Body of pancreas (tissue), 4 donors: ENCODE measurements around the gene RAD23B. TPM values are rescaled to one million over a fixed set of nuclear protein-coding genes. Genes with fewer than 3 reads are reported as not detected.

ENCODE experiments used
- ATAC-seq: fragments of 150-250 bp; one replicate; pipeline ENCODE4 v1.9.1; 2016
- DNase-seq, 4 donors: peaks; one replicate each; pipeline ENCODE4 v3.0.0-alpha.2; 2019
- H3K27ac ChIP-seq, 4 donors: fragments of 200-600 bp; sonication (generic); 1 replicate in 3 of 4; 2 replicates in 1 of 4; pipeline versions ENCODE4 v1.5.1 to v1.6.1; 2016 to 2019; ENCODE audit warnings: mild to moderate bottlenecking in 1 of 4, mixed read lengths in 1 of 4, moderate library complexity in 1 of 4
- H3K27me3 ChIP-seq, 2 donors: fragments of 200-600 bp; sonication (generic); one replicate each; pipeline ENCODE4 v1.6.0; 2016; ENCODE audit warnings: mild to moderate bottlenecking in 1 of 2
- H3K36me3 ChIP-seq, 2 donors: fragments of 200-600 bp; sonication (generic); replicated peaks in 1 of 2; 2 replicates each; pipeline ENCODE4 v1.5.1; 2016; ENCODE audit warnings: low read depth in 2 of 2; ENCODE audit not compliant: insufficient read depth in 1 of 2
- H3K4me1 ChIP-seq: fragments of 200-600 bp; sonication (generic); one replicate; pipeline ENCODE4 v1.6.0; 2016
- H3K4me3 ChIP-seq, 2 donors: fragments of 200-600 bp; sonication (generic); 1 replicate in 1 of 2; 2 replicates in 1 of 2; pipeline ENCODE4 v1.5.1; 2016 to 2019
- H3K9me3 ChIP-seq, 3 donors: fragments of 200-600 bp; sonication (generic); 1 replicate in 2 of 3; 2 replicates in 1 of 3; pipeline ENCODE4 v1.5.1; 2016
- POLR2A ChIP-seq, 3 donors: fragments of 450-650 bp; IDR thresholded peaks; one replicate each; pipeline ENCODE4 v1.6.1; 2016; ENCODE audit warnings: antibody characterized with exemption in 3 of 3, mild to moderate bottlenecking in 2 of 3
- WGBS, 2 donors: methylation state at CpG; one replicate each; pipeline ENCODE4 v1.1.5; 2017; 5-methylcytosine and 5-hydroxymethylcytosine counted together
- intact Hi-C: fragments of 100-400 bp; cut with DNase I; formaldehyde crosslinking; loops from one replicate; pipeline ENCODE4 v1.15.1; 2023
- total RNA-seq, 2 donors: library from RNA; depleted of rRNA; stranded (reverse); fragments of >200 nt; gene quantifications; one replicate each; pipeline ENCODE4 v1.1.0, GENCODE V29; 2016
- TF ChIP-seq, protein P1 (sequence below), 7 experiments: fragments of 450-650 bp in 4 of 7; fragments of 200-600 bp in 3 of 7; sonication (generic) in 3 of 7; IDR thresholded peaks; one replicate each; pipeline ENCODE4 v1.5.1; 2016 to 2019; ENCODE audit warnings: antibody characterized with exemption in 7 of 7

Gene RAD23B
- total RNA-seq, 2 donors from 2014 or later = 47.1 to 50.6 TPM

DNA sequence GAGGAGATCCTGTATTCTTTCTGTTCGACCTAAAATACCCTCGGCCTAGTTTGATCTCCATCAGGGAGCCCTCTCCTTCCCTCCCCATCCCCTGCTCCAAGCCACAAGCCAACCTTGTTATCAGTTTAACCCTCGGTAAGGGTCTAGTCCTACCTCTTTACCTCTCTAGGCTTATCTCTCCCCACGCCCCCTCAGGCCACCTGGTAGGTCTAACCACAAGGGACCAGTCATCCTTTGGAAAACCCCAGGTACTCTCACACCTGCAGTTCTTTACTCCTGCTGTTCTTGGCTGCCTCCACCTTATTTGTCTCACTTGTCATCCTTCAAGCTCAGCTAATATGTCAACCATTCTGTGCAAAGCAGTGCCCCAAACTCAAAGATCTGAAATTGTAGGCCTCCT is 78.7 kb downstream of the RAD23B start:
- WGBS, 2 donors = 45 to 54% methylated on average over 4 of the region's 4 CpGs
- H3K4me3 ChIP-seq = no peak overlapping the region
- peak in 1 of 4 donors; percentile 27 for DNase-seq

DNA sequence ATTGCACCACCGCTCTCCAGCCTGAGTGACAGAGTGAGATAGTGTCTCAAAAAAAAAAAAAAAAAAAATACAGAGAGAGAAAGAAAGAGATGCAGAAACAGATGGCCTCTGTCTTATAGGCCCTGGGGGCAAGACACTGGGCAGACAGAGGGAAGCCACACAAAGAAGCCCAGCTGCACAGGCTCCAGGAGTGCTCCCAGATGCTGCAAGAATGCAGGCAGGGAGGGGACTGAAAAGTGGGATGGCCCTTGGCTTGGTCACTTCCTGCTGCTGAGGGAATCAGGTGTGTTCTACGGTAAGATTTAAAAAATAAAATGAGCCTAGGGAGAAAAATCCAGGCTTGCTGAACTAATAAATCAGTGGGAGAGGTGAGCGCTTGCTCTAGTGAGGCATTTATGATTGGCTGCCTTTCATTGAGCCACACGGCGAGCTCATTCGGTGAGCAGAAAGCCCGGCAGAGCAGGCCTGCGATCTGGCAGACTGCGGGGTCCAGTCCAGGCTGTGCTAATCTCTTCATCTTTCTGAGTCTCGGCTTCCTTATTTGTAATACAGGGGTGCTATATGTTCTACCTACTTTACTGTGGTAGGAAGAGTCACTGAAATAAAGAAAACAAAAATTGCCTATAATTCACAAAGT is 80.6 kb downstream of the RAD23B start:
- ATAC-seq = no peak
- TF ChIP-seq POLR2A (IDR thresholded peaks at IDR 0.05) = no peak
- TF ChIP-seq, protein P1, sequence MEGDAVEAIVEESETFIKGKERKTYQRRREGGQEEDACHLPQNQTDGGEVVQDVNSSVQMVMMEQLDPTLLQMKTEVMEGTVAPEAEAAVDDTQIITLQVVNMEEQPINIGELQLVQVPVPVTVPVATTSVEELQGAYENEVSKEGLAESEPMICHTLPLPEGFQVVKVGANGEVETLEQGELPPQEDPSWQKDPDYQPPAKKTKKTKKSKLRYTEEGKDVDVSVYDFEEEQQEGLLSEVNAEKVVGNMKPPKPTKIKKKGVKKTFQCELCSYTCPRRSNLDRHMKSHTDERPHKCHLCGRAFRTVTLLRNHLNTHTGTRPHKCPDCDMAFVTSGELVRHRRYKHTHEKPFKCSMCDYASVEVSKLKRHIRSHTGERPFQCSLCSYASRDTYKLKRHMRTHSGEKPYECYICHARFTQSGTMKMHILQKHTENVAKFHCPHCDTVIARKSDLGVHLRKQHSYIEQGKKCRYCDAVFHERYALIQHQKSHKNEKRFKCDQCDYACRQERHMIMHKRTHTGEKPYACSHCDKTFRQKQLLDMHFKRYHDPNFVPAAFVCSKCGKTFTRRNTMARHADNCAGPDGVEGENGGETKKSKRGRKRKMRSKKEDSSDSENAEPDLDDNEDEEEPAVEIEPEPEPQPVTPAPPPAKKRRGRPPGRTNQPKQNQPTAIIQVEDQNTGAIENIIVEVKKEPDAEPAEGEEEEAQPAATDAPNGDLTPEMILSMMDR (IDR thresholded peaks at IDR 0.05) = no peak

More for the DNA sequence above, 78.7 kb downstream of the RAD23B start:
- TF ChIP-seq POLR2A (IDR thresholded peaks at IDR 0.05) = no peak
- TF ChIP-seq, protein P1 (IDR thresholded peaks at IDR 0.05) = no peak
- ATAC-seq = peak; percentile 68
- intact Hi-C loops = no loop called here
- H3K27me3 ChIP-seq = no peaks in the 10 kb centered on the region
- H3K9me3 ChIP-seq = no peaks in the 10 kb centered on the region
- no peaks in the 10 kb centered on the region for H3K36me3 ChIP-seq
- H3K4me1 ChIP-seq = peaks cover 3% of the 10 kb centered on the region
- no peak overlapping the region for H3K27ac ChIP-seq

DNA sequence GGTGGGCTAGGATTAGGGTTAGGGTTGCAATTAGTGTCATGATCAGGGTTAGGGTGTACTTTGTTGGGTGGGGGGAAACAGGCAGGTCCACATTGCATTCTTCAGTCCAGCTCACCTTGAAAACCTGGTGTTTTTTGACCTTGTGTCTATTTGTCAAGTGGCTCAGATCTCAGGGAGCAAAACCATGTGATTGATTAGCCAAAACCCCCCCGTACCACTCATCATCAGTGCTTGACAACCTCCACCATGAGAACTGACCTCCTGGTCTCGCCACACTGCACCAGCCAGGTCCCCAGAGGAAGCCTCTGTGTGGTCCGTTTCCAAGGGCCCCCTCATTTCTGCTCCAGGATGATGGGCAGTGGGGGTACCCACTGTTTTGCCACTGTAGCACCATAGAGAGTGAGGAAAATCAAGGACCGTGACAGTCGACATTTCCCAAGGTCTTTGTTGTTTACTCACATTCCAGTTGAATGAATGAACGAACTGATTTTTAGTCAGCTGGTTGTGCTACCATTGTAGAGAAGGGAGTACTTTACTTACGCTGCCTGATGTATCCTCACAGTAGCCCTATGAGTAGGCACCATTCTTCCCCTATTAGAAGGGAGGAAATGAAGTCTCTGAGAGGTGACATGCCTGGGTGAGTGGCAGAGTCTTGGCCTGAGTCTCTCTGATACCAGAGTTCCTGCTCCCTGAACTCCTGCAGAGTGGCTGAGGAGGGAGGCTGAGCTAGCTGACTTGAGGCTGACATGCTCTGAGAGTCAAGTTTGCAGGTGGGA is 84.8 kb downstream of the RAD23B start:
- DNase-seq (no peak), ATAC-seq (no peak)
- Histone ChIP-seq H3K4me3 (no peak overlapping the region), H3K4me1 (peaks cover 10% of the 10 kb centered on the region), H3K27me3 (no peaks in the 10 kb centered on the region), H3K27ac (no peak overlapping the region), H3K36me3 (no peaks in the 10 kb centered on the region), H3K9me3 (no peaks in the 10 kb centered on the region)
- TF ChIP-seq POLR2A (IDR thresholded peaks at IDR 0.05) = no peak
- TF ChIP-seq, protein P1 (IDR thresholded peaks at IDR 0.05) = no peak
- WGBS, 2 donors = 28 to 29% methylated on average over 5 to 7 of the region's 7 CpGs
- intact Hi-C loops = no loop called here

More for the DNA sequence above, 80.6 kb downstream of the RAD23B start:
- peaks cover 13% of the 10 kb centered on the region for H3K4me1 ChIP-seq
- no peaks in the 10 kb centered on the region for H3K27me3 ChIP-seq
- DNase-seq = no peak
- H3K9me3 ChIP-seq = no peaks in the 10 kb centered on the region
- intact Hi-C loops = no loop called here
- 80 to 81% methylated on average over 10 of the region's 10 CpGs for WGBS, 2 donors
- H3K4me3 ChIP-seq = no peak overlapping the region
- H3K36me3 ChIP-seq = no peaks in the 10 kb centered on the region
- H3K27ac ChIP-seq = no peak overlapping the region

DNA sequence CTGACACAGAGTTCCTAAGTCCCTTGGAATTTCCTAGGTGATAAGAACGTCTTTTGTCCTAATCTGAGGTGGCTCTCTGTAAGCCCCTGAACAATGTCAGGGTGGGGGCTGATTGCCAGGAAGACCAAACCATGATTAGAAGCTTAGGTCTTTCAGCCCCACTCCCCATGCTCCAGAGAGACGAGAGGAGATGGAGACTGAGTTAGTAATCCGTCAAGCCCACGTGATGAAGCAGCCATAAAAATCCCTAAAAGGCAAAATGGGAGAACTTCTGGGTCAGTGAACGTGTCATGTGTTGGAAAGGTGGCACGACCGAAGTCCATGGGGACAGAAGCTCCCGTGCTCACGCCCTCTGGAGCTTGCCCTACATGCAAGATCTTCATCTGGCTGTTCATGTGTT is 85.6 kb downstream of the RAD23B start:
- intact Hi-C loops = no loop called here
- TF ChIP-seq, protein P1 (IDR thresholded peaks at IDR 0.05) = no peak
- no peak for TF ChIP-seq POLR2A (IDR thresholded peaks at IDR 0.05)
- Histone ChIP-seq H3K4me1 (peaks cover 10% of the 10 kb centered on the region), H3K27me3 (no peaks in the 10 kb centered on the region), H3K36me3 (no peaks in the 10 kb centered on the region), H3K9me3 (no peaks in the 10 kb centered on the region), H3K27ac (no peak overlapping the region), H3K4me3 (no peak overlapping the region)
- DNase-seq = no peak
- ATAC-seq = no peak
- 75 to 85% methylated on average over 9 of the region's 9 CpGs for WGBS, 2 donors
